ENCODE data around the gene UBE2R2. TPM values are rescaled to one million over a fixed set of nuclear protein-coding genes. Genes with fewer than 3 reads are reported as not detected.
"Not testable (repeated sequence)": the region's sequence is repeated elsewhere in the genome, so short reads cannot be mapped to it uniquely, and the experiment has no call there.

Gene UBE2R2
- total RNA-seq, 1 experiment from 2014 or later, result 52.1 TPM

DNA sequence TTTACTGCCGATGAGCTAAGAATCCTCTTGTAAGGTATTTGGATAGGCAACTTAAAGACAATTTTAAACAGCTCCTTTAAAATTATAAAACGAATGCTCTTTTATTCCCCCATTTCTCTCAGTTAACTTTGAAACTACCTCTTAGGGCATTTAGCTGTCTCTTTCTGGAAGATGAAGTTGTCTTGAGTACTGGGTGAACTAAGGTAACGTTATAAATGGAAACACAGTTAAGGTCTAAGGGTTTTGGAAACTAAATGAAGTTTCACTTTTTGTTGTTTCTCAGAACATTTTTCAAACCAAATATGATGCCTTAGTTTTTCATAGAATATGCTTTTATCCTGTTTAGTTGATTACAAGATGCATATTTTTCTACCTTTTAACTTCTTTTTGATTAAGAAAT, 6.8 kb downstream of the UBE2R2 start:
- H2AK5ac ChIP-seq (ENCODE audit: insufficient read length, low read length), result no peak overlapping the region
- no peak overlapping the region for H3K23ac ChIP-seq (ENCODE audit: insufficient read length, low read depth, low read length)
- no peaks in the 10 kb centered on the region for H3K27me3 ChIP-seq (ENCODE audit: insufficient read depth, low read length)
- H3K18ac ChIP-seq (ENCODE audit: insufficient read length, low read depth, low read length), result no peak overlapping the region
- H3K23me2 ChIP-seq (ENCODE audit: insufficient read length, low read depth, low read length, poor library complexity, severe bottlenecking), result no peaks in the 10 kb centered on the region
- H4K91ac ChIP-seq (ENCODE audit: insufficient read length, low read depth, low read length), result no peak overlapping the region
- no peak overlapping the region for H2BK20ac ChIP-seq (ENCODE audit: low read depth, low read length, poor library complexity, severe bottlenecking)
- no peak overlapping the region for H3K9ac ChIP-seq (ENCODE audit: extremely low read depth, insufficient read length, low read length)
- Mint-ChIP-seq H3K27me3 (ENCODE audit: low read depth) (no peaks in the 10 kb centered on the region), H3K27ac (no peak overlapping the region), H3K4me3 (no peak overlapping the region), H3K36me3 (ENCODE audit: insufficient read depth in 1 of 3, low read depth in 3 of 3) (peaks cover 5 to 6% (median 5%) of the 10 kb centered on the region in 3 experiments; a peak in 6 of 7 replicates), H3K9me3 (no peaks in the 10 kb centered on the region), H3K4me1 (peaks cover 16 to 22% of the 10 kb centered on the region in 2 experiments)
- H2BK120ac ChIP-seq (ENCODE audit: low read depth, low read length, poor library complexity, severe bottlenecking), result no peak overlapping the region
- no peak overlapping the region for H2BK12ac ChIP-seq (ENCODE audit: insufficient read length, low read depth, low read length)
- H3K4me1 ChIP-seq (ENCODE audit: insufficient read depth, low read length), result no peaks in the 10 kb centered on the region
- no peak overlapping the region for H2BK5ac ChIP-seq (ENCODE audit: insufficient read length, low read length)
- no peak overlapping the region for H3T11ph ChIP-seq (ENCODE audit: low read length)
- TF ChIP-seq, protein P1, sequence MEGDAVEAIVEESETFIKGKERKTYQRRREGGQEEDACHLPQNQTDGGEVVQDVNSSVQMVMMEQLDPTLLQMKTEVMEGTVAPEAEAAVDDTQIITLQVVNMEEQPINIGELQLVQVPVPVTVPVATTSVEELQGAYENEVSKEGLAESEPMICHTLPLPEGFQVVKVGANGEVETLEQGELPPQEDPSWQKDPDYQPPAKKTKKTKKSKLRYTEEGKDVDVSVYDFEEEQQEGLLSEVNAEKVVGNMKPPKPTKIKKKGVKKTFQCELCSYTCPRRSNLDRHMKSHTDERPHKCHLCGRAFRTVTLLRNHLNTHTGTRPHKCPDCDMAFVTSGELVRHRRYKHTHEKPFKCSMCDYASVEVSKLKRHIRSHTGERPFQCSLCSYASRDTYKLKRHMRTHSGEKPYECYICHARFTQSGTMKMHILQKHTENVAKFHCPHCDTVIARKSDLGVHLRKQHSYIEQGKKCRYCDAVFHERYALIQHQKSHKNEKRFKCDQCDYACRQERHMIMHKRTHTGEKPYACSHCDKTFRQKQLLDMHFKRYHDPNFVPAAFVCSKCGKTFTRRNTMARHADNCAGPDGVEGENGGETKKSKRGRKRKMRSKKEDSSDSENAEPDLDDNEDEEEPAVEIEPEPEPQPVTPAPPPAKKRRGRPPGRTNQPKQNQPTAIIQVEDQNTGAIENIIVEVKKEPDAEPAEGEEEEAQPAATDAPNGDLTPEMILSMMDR (conservative IDR thresholded peaks at IDR 0.05), result no peak
- no CpG with 5 or more reads among the region's 3 CpGs for WGBS (ENCODE audit: extremely low coverage, insufficient read length, low lambda C conversion rate)
- no peak overlapping the region for H4K8ac ChIP-seq (replicated peaks; ENCODE audit: insufficient read length, low read depth, low read length)
- H3K4me2 ChIP-seq (ENCODE audit: insufficient read depth, insufficient read length, low read length), result no peak overlapping the region
- DNase-seq, result no peak
- no peaks in the 10 kb centered on the region for H3K9me3 ChIP-seq (ENCODE audit: control insufficient read depth, low read depth, low read length)
- H3K4ac ChIP-seq (ENCODE audit: low read depth, low read length), result no peak overlapping the region
- peaks cover 26% of the 10 kb centered on the region; the same call in 1 of the 2 replicates for H3K79me2 ChIP-seq (ENCODE audit: insufficient read depth, low read length)
- no peak overlapping the region for H2AFZ ChIP-seq (ENCODE audit: low read length)
- H3K79me1 ChIP-seq (ENCODE audit: insufficient read depth, low read depth, low read length, poor library complexity, severe bottlenecking), result peaks cover 6% of the 10 kb centered on the region
- no peaks in the 10 kb centered on the region for H4K20me1 ChIP-seq (ENCODE audit: control insufficient read depth, insufficient read depth, insufficient read length)
- no peak overlapping the region for H3K27ac ChIP-seq (ENCODE audit: insufficient read length, low read depth, low read length)
- H2BK15ac ChIP-seq (ENCODE audit: low read depth, low read length), result no peak overlapping the region
- no peak overlapping the region for H4K5ac ChIP-seq (ENCODE audit: insufficient read length, low read depth, low read length)
- H3K14ac ChIP-seq (ENCODE audit: insufficient read depth, low read length), result no peak overlapping the region
- no peak overlapping the region for H3K56ac ChIP-seq (ENCODE audit: insufficient read length, low read depth, low read length)

DNA sequence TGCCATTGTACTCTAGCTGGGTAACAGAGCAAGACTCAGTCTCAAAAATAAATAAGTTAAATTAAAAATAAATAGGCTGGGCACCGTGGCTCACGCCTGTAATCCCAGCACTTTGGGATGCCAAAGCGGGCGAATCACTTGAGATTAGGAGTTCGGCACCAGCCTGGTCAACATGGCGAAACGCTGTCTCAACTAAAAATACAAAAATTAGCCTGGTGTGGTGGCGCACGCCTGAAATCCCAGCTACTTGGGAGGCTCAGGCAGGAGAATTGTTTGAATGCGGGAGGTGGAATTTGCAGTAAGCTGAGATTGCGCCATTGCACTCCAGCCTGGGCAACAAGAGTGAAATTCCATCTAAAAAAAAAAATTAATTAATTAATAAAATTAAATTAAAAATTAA, 10.3 kb downstream of the UBE2R2 start:
- not testable (repeated sequence) for H3K14ac ChIP-seq (ENCODE audit: insufficient read depth, low read length); H3K79me1 ChIP-seq (ENCODE audit: insufficient read depth, low read depth, low read length, poor library complexity, severe bottlenecking); H2BK12ac ChIP-seq (ENCODE audit: insufficient read length, low read depth, low read length); H3K56ac ChIP-seq (ENCODE audit: insufficient read length, low read depth, low read length); H3K27me3 Mint-ChIP-seq (ENCODE audit: low read depth); H3K18ac ChIP-seq (ENCODE audit: insufficient read length, low read depth, low read length); H3K4ac ChIP-seq (ENCODE audit: low read depth, low read length); H3K27ac Mint-ChIP-seq; H4K20me1 ChIP-seq (ENCODE audit: control insufficient read depth, insufficient read depth, insufficient read length); H3K4me2 ChIP-seq (ENCODE audit: insufficient read depth, insufficient read length, low read length); H3K4me3 Mint-ChIP-seq; H3K9me3 Mint-ChIP-seq; H2BK5ac ChIP-seq (ENCODE audit: insufficient read length, low read length); H3K4me1 ChIP-seq (ENCODE audit: insufficient read depth, low read length); H3K23ac ChIP-seq (ENCODE audit: insufficient read length, low read depth, low read length); H3K4me1 Mint-ChIP-seq; H4K8ac ChIP-seq (replicated peaks; ENCODE audit: insufficient read length, low read depth, low read length); H3K27ac ChIP-seq (ENCODE audit: insufficient read length, low read depth, low read length); H3K27me3 ChIP-seq (ENCODE audit: insufficient read depth, low read length); H2BK20ac ChIP-seq (ENCODE audit: low read depth, low read length, poor library complexity, severe bottlenecking); H2BK15ac ChIP-seq (ENCODE audit: low read depth, low read length); H4K5ac ChIP-seq (ENCODE audit: insufficient read length, low read depth, low read length); H3K9ac ChIP-seq (ENCODE audit: extremely low read depth, insufficient read length, low read length); H4K91ac ChIP-seq (ENCODE audit: insufficient read length, low read depth, low read length); H2AK5ac ChIP-seq (ENCODE audit: insufficient read length, low read length); H3T11ph ChIP-seq (ENCODE audit: low read length); H3K9me3 ChIP-seq (ENCODE audit: control insufficient read depth, low read depth, low read length); DNase-seq; H2BK120ac ChIP-seq (ENCODE audit: low read depth, low read length, poor library complexity, severe bottlenecking); H2AFZ ChIP-seq (ENCODE audit: low read length); H3K23me2 ChIP-seq (ENCODE audit: insufficient read length, low read depth, low read length, poor library complexity, severe bottlenecking)
- H3K79me2 ChIP-seq (ENCODE audit: insufficient read depth, low read length), result peaks cover 14% of the 10 kb centered on the region; the same call in 1 of the 2 replicates
- WGBS (ENCODE audit: extremely low coverage, insufficient read length, low lambda C conversion rate), result no CpG with 5 or more reads among the region's 11 CpGs
- H3K36me3 Mint-ChIP-seq (ENCODE audit: insufficient read depth in 1 of 3, low read depth in 3 of 3), result peaks cover 0 to 11% (median 5%) of the 10 kb centered on the region in 3 experiments; a peak in 5 of 7 replicates
